Mesendoderm (in vitro differentiated cells): ENCODE data around the gene TM4SF18.

Experiments
- DNase-seq: peaks from one replicate; pipeline ENCODE4 v3.0.0; 2013
- H2AK5ac ChIP-seq: 2 replicates; pipeline ENCODE4 v1.6.1; 2013; ENCODE audit warnings: low read length, inconsistent platforms
- H2BK120ac ChIP-seq: 2 replicates; pipeline ENCODE4 v1.6.1; 2013; ENCODE audit warnings: low read depth, mild to moderate bottlenecking, low read length, moderate library complexity, mixed read lengths
- H2BK15ac ChIP-seq: replicated peaks from 2 replicates; pipeline ENCODE4 v1.6.1; 2013; ENCODE audit warnings: low read depth, mild to moderate bottlenecking, moderate library complexity
- H2BK5ac ChIP-seq: 2 replicates; pipeline ENCODE4 v1.6.1; 2013; ENCODE audit warnings: low read length, inconsistent platforms
- H3K18ac ChIP-seq: 2 replicates; pipeline ENCODE4 v1.6.1; 2013; ENCODE audit warnings: mild to moderate bottlenecking, low read length, mixed read lengths
- H3K23ac ChIP-seq: one replicate; pipeline ENCODE4 v1.6.1; 2013; ENCODE audit warnings: low read length
- H3K27ac ChIP-seq: 2 replicates; pipeline ENCODE4 v1.5.1; 2013; ENCODE audit warnings: low read depth, mild to moderate bottlenecking, inconsistent platforms, low read length, moderate library complexity
- H3K27me3 ChIP-seq: 2 replicates; pipeline ENCODE4 v1.6.1; 2013; ENCODE audit warnings: low read length, control low read depth, mild to moderate bottlenecking, inconsistent platforms; ENCODE audit not compliant: insufficient read depth, poor library complexity
- H3K36me3 ChIP-seq: 2 replicates; pipeline ENCODE4 v1.6.1; 2013; ENCODE audit warnings: low read length, inconsistent platforms; ENCODE audit not compliant: control insufficient read depth, insufficient read depth
- H3K4ac ChIP-seq: one replicate; pipeline ENCODE4 v1.6.1; 2013; ENCODE audit warnings: low read depth, mild to moderate bottlenecking, low read length, moderate library complexity
- H3K4me1 ChIP-seq: 2 replicates; pipeline ENCODE4 v1.6.1; 2013; ENCODE audit warnings: low read depth, low read length, inconsistent platforms; ENCODE audit not compliant: control insufficient read depth
- H3K4me2 ChIP-seq: 2 replicates; pipeline ENCODE4 v1.6.1; 2013; ENCODE audit warnings: low read length
- H3K4me3 ChIP-seq: 2 replicates; pipeline ENCODE4 v1.5.1; 2013; ENCODE audit warnings: mild to moderate bottlenecking, low read length
- H3K56ac ChIP-seq: one replicate; pipeline ENCODE4 v1.6.1; 2013; ENCODE audit warnings: low read length
- H3K79me1 ChIP-seq: 2 replicates; pipeline ENCODE4 v1.6.1; 2013; ENCODE audit warnings: low read length, inconsistent platforms
- H3K79me2 ChIP-seq: 2 replicates; pipeline ENCODE4 v1.6.1; 2013; ENCODE audit warnings: mild to moderate bottlenecking, low read length; ENCODE audit not compliant: control insufficient read depth, insufficient read depth
- H3K9ac ChIP-seq: 2 replicates; pipeline ENCODE4 v1.6.1; 2013; ENCODE audit warnings: low read length, inconsistent platforms
- H4K5ac ChIP-seq: one replicate; pipeline ENCODE4 v1.6.1; 2013; ENCODE audit warnings: low read length
- H4K8ac ChIP-seq: one replicate; pipeline ENCODE4 v1.6.1; 2013; ENCODE audit warnings: low read depth, mild to moderate bottlenecking, control low read depth, low read length, moderate library complexity
- WGBS: extraction: QIAGEN DNeasy Blood & Tissue Kit; methylation state at CpG from one replicate; pipeline ENCODE4 v1.1.7; 2013; ENCODE audit warnings: low lambda C conversion rate, missing lambda C conversion rate; ENCODE audit not compliant: insufficient coverage; ENCODE audit errors: extremely low coverage; 5-methylcytosine and 5-hydroxymethylcytosine counted together

TM4SF18 gene

DNA sequence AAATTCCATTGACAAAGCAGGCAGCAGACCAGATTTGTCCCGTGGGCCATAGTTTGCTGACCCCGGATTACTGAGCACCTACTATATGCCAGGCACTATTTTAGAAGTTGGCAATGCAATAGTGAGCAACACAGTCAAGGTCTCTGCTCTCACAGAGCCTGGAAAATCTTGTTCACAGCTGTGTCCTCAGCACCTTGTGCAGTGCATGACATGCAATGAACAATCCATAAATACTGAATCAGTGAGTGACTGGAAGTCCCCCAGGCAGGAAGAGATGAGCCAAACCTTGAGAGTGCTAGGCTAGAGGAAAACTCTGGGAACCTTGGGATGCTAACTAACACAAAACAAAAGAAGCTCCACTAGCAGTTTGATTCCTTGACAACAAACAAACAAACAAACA, 29.6 kb upstream of the TM4SF18 start:
- Histone ChIP-seq H3K4ac (no peak overlapping the region), H4K8ac (no peak overlapping the region), H3K56ac (no peak overlapping the region), H3K79me2 (no peaks in the 10 kb centered on the region), H3K79me1 (no peaks in the 10 kb centered on the region), H3K36me3 (no peaks in the 10 kb centered on the region), H2BK120ac (no peak overlapping the region), H3K23ac (no peak overlapping the region), H2BK15ac (no peak overlapping the region), H2BK5ac (no peak overlapping the region), H3K9ac (no peak overlapping the region), H3K4me1 (no peaks in the 10 kb centered on the region), H3K18ac (no peak overlapping the region), H4K5ac (no peak overlapping the region), H2AK5ac (no peak overlapping the region), H3K4me2 (no peak overlapping the region), H3K27me3 (peaks cover 1% of the 10 kb centered on the region), H3K4me3 (no peak overlapping the region), H3K27ac (no peak overlapping the region)
- no peak for DNase-seq
- no CpG with 5 or more reads among the region's 2 CpGs for WGBS

DNA sequence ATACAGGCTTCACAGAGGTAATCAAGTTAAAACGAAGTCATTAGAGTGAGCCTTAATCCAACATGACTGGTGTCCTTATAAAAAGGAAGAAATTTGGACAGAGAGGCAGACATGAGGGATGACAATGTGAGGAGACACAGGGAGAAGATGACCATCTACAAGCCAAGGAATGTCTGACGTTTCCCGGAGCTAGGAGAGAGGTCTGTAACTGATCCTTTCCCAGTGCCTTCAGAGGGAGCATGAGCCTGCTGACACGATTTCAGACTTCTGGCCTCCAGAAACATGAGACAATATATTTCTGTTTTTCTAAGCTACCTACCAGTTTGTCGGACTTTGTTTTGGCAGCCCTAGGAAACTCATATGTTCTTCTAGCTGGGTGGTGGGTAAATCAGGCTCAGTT, 28.9 kb upstream of the TM4SF18 start:
- Histone ChIP-seq H3K79me2 (no peaks in the 10 kb centered on the region), H3K4me1 (no peaks in the 10 kb centered on the region), H3K4ac (no peak overlapping the region), H4K8ac (no peak overlapping the region), H4K5ac (no peak overlapping the region), H2AK5ac (no peak overlapping the region), H3K4me2 (no peak overlapping the region), H3K36me3 (no peaks in the 10 kb centered on the region), H3K18ac (no peak overlapping the region), H3K56ac (no peak overlapping the region), H2BK120ac (no peak overlapping the region), H3K23ac (no peak overlapping the region), H3K79me1 (no peaks in the 10 kb centered on the region), H3K4me3 (no peak overlapping the region), H3K27me3 (peaks cover 1% of the 10 kb centered on the region), H2BK5ac (no peak overlapping the region), H3K27ac (no peak overlapping the region), H2BK15ac (no peak overlapping the region), H3K9ac (no peak overlapping the region)
- no CpG with 5 or more reads among the region's 5 CpGs for WGBS
- DNase-seq: no peak

DNA sequence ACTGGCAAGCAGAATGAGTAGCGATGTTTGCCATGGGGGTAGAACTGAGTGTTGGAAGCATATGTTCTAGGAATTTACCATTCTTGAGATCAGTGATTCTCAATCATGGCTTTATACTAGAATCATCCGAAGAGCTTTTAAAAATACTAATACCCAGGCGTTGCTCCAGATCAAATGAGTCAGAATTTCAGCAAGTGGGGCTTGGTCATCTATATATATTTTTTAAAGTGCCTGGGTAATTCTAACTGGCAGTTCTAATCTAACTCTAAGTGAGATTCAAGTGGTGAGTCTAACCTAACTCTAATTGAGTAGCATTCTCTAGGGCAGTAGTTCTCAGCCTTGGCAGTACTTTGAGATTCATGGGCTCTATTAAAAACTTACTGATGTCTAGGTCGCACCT, 23.2 kb upstream of the TM4SF18 start:
- no peak overlapping the region for H2BK5ac ChIP-seq
- H3K4me1 ChIP-seq: no peaks in the 10 kb centered on the region
- no peak overlapping the region for H3K9ac ChIP-seq
- no peak overlapping the region for H2BK15ac ChIP-seq
- no peak overlapping the region for H4K5ac ChIP-seq
- no CpG with 5 or more reads among the region's 4 CpGs for WGBS
- no peak overlapping the region for H4K8ac ChIP-seq
- no peak overlapping the region for H3K4me3 ChIP-seq
- H3K18ac ChIP-seq: no peak overlapping the region
- peaks cover 1% of the 10 kb centered on the region for H3K27me3 ChIP-seq
- no peak overlapping the region for H2AK5ac ChIP-seq
- no peaks in the 10 kb centered on the region for H3K36me3 ChIP-seq
- H3K56ac ChIP-seq: no peak overlapping the region
- no peaks in the 10 kb centered on the region for H3K79me2 ChIP-seq
- H3K23ac ChIP-seq: no peak overlapping the region
- H3K4me2 ChIP-seq: no peak overlapping the region
- DNase-seq: no peak
- H3K4ac ChIP-seq: no peak overlapping the region
- H3K79me1 ChIP-seq: no peaks in the 10 kb centered on the region
- no peak overlapping the region for H3K27ac ChIP-seq
- H2BK120ac ChIP-seq: no peak overlapping the region

DNA sequence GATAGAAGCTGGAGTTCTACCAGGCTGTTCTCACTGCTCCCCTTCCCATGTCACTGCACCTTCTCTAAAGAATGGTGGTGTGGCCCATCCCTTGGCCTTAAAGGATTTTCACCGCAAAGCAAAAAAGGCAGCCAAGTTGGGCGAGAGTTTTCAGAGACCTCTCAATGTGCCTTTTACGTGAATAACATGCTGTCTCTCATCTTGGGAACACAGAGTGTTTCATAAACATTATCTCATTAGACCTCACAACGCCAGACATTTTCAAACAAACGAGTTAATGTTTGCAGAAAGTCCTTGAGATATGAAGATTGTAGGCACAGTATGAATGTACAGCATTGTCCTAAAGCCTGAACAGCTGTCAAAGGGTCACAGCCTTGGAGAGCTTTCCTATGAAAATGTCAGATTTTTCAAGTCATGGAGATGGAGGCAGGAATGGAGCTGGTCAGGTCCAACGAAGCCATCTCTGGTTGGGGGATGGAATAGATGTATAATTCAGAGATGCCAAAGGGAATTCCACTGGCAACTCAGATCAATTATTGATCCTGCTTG, 22.7 kb upstream of the TM4SF18 start:
- Histone ChIP-seq H3K27me3 (no peaks in the 10 kb centered on the region), H3K4me1 (no peaks in the 10 kb centered on the region), H3K4me2 (no peak overlapping the region), H3K18ac (no peak overlapping the region), H3K79me1 (no peaks in the 10 kb centered on the region), H2AK5ac (no peak overlapping the region), H3K56ac (no peak overlapping the region), H3K27ac (no peak overlapping the region), H3K4ac (no peak overlapping the region), H3K23ac (no peak overlapping the region), H3K4me3 (no peak overlapping the region), H2BK15ac (no peak overlapping the region), H2BK5ac (no peak overlapping the region), H3K9ac (no peak overlapping the region), H4K8ac (no peak overlapping the region), H3K79me2 (no peaks in the 10 kb centered on the region), H2BK120ac (no peak overlapping the region), H3K36me3 (no peaks in the 10 kb centered on the region), H4K5ac (no peak overlapping the region)
- DNase-seq: no peak
- no CpG with 5 or more reads among the region's 6 CpGs for WGBS

DNA sequence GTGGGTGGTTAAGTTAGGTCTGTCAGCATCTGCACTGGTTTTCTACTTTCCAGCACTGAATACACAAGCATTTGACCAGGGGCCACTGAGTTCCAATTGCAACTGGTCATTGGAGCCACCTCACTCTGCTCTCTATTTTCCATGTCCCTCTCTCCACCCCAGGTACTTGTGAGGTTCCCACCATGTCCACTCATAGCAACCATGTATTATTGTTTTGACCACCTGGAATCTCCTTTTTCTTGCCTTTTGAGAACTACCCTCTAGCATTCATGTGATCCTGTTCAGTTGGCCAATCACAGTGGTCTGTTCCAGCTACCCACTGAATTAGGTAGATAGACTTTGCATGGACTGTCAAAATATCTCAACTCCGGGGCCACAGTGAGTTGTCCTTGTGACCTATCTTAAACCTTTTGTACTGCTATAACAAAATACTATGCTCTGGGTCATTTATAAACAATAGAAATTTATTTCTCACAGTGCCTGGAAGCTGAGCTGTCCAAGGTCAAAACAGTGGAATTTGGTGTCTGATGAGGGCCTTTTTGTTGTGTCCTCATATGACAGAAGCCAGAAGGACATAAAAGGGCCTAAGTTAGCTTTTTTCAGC, 20.2 kb upstream of the TM4SF18 start:
- WGBS: no CpG with 5 or more reads among the region's 1 CpG
- Histone ChIP-seq H3K9ac (no peak overlapping the region), H3K23ac (no peak overlapping the region), H3K36me3 (no peaks in the 10 kb centered on the region), H3K4me1 (no peaks in the 10 kb centered on the region), H3K18ac (no peak overlapping the region), H4K8ac (no peak overlapping the region), H3K79me1 (no peaks in the 10 kb centered on the region), H2BK5ac (no peak overlapping the region), H3K27me3 (no peaks in the 10 kb centered on the region), H3K27ac (no peak overlapping the region), H3K4ac (no peak overlapping the region), H2BK120ac (no peak overlapping the region), H3K79me2 (no peaks in the 10 kb centered on the region), H2AK5ac (no peak overlapping the region), H3K4me3 (no peak overlapping the region), H3K56ac (no peak overlapping the region), H4K5ac (peak overlapping the region; percentile 52), H2BK15ac (no peak overlapping the region), H3K4me2 (no peak overlapping the region)
- DNase-seq: no peak

DNA sequence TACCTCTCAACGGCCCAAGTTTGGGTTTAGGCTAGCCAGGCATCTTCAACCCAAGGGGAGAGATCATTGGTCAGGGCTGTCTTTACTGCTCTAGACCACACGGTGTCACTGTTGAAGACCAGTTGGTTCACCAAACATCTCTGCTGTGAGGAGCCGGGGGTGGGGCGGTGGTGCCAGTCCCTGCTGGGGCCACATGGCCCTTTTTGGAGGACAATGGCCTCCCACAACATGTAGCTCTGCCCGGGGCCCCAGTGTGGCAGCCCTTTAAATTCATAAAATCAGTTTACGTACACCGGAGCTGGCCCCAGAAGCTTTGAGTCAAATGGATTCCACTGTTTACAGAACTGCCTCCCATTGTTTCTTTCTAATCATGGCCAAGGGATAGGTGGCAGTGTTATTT, 19.1 kb upstream of the TM4SF18 start:
- Histone ChIP-seq H2BK5ac (no peak overlapping the region), H3K56ac (peak overlapping the region; percentile 52), H3K4me3 (no peak overlapping the region), H3K18ac (no peak overlapping the region), H3K27me3 (no peaks in the 10 kb centered on the region), H3K79me1 (no peaks in the 10 kb centered on the region), H2AK5ac (no peak overlapping the region), H4K5ac (no peak overlapping the region), H3K4me1 (no peaks in the 10 kb centered on the region), H3K4me2 (no peak overlapping the region), H3K79me2 (no peaks in the 10 kb centered on the region), H3K36me3 (no peaks in the 10 kb centered on the region), H3K9ac (no peak overlapping the region), H4K8ac (no peak overlapping the region), H2BK15ac (peak overlapping the region; percentile 13), H3K27ac (no peak overlapping the region), H2BK120ac (no peak overlapping the region), H3K4ac (no peak overlapping the region), H3K23ac (no peak overlapping the region)
- peak; percentile 87 for DNase-seq
- no CpG with 5 or more reads among the region's 7 CpGs for WGBS
